HEK293 (cell line): ENCODE data around the gene ACP3.

ENCODE experiments used
- CTCF ChIA-PET: fragments of 350-600 bp; formaldehyde crosslinking; extraction: SDS; loops from one replicate; lab custom pipeline; 2021; ENCODE audit warnings: antibody characterized with exemption; lab: Yijun Ruan, JAX
- POLR2A ChIA-PET: fragments of 300-600 bp; formaldehyde crosslinking; extraction: SDS; loops from one replicate; lab custom pipeline; 2020; ENCODE audit warnings: antibody characterized with exemption, inconsistent platforms; lab: Yijun Ruan, JAX
- H3K27ac ChIP-seq: fragments of 200-500 bp; sonication (Bioruptor generic); 2 replicates; pipeline ENCODE4 v1.5.1; 2014; ENCODE audit warnings: low read depth, low read length, control low read depth, inconsistent platforms; ENCODE audit errors: extremely low read depth
- H3K36me3 ChIP-seq, 2 experiments: fragments of 200-500 bp in 1 of 2; sonication (Bioruptor generic) in 1 of 2; 1 replicate in 1 of 2; 2 replicates in 1 of 2; pipeline ENCODE4 v1.5.1; 2014 to 2017; ENCODE audit warnings: inconsistent platforms in 2 of 2, low read length in 2 of 2; ENCODE audit not compliant: control insufficient read depth in 2 of 2, insufficient read depth in 1 of 2
- H3K4me1 ChIP-seq: fragments of 200-500 bp; sonication (Bioruptor generic); 2 replicates; pipeline ENCODE4 v1.5.1; 2014; ENCODE audit warnings: mild to moderate bottlenecking, low read length, inconsistent platforms; ENCODE audit not compliant: control insufficient read depth, insufficient read depth
- H3K4me3 ChIP-seq: 2 replicates; pipeline ENCODE4 v1.5.1; 2011; ENCODE audit warnings: low read depth, mild to moderate bottlenecking, control low read depth, low read length, moderate library complexity
- H3K9me3 ChIP-seq: fragments of 200-500 bp; sonication (Bioruptor generic); 2 replicates; pipeline ENCODE4 v1.5.1; 2014; ENCODE audit warnings: low read depth, low read length, inconsistent platforms; ENCODE audit not compliant: control insufficient read depth, insufficient read depth
- GLI4 ChIP-seq: fragments of 450-650 bp; formaldehyde crosslinking; IDR thresholded peaks from 2 replicates; pipeline ENCODE4 v1.5.1; 2016; ENCODE audit warnings: missing biosample characterization, missing genetic modification characterization
- GLIS1 ChIP-seq: fragments of 450-650 bp; formaldehyde crosslinking; IDR thresholded peaks from 2 replicates; pipeline ENCODE4 v1.5.1; 2016; ENCODE audit warnings: missing biosample characterization, missing genetic modification characterization
- REPIN1 ChIP-seq: fragments of 450-650 bp; formaldehyde crosslinking; IDR thresholded peaks from 2 replicates; pipeline ENCODE4 v1.5.1; 2017; ENCODE audit warnings: missing biosample characterization, missing genetic modification characterization, low read depth
- SETDB1 ChIP-seq: IDR thresholded peaks from one replicate; pipeline ENCODE4 v1.6.1; 2017; ENCODE audit warnings: mild to moderate bottlenecking, low read length, moderate library complexity, mixed read lengths; ENCODE audit not compliant: insufficient read length
- TCF7L2 ChIP-seq: IDR thresholded peaks from 2 replicates; pipeline ENCODE4 v1.6.1; 2011; ENCODE audit warnings: low read depth, mild to moderate bottlenecking, inconsistent platforms, low read length, moderate library complexity, borderline replicate concordance
- ZBTB20 ChIP-seq: fragments of 450-650 bp; formaldehyde crosslinking; IDR thresholded peaks from 2 replicates; pipeline ENCODE4 v1.5.1; 2016; ENCODE audit warnings: missing biosample characterization, missing genetic modification characterization
- ZBTB8A ChIP-seq: fragments of 450-650 bp; formaldehyde crosslinking; IDR thresholded peaks from 2 replicates; pipeline ENCODE4 v1.5.1; 2016; ENCODE audit warnings: missing biosample characterization, missing genetic modification characterization
- ZNF202 ChIP-seq: fragments of 450-650 bp; formaldehyde crosslinking; IDR thresholded peaks from 2 replicates; pipeline ENCODE4 v1.5.1; 2016; ENCODE audit warnings: missing biosample characterization, missing genetic modification characterization, borderline replicate concordance
- ZNF248 ChIP-seq: fragments of 450-650 bp; formaldehyde crosslinking; IDR thresholded peaks from 2 replicates; pipeline ENCODE4 v1.5.1; 2017; ENCODE audit warnings: missing biosample characterization, missing genetic modification characterization
- ZNF274 ChIP-seq, 2 experiments: fragments of 200-500 bp in 1 of 2; fragments of 450-650 bp in 1 of 2; sonication (Bioruptor generic) in 1 of 2; formaldehyde crosslinking in 1 of 2; IDR thresholded peaks; 2 replicates each; pipeline versions ENCODE4 v1.5.1 to v1.6.1; 2014 to 2016; ENCODE audit warnings: borderline replicate concordance in 1 of 2, inconsistent platforms in 1 of 2, low read length in 1 of 2, missing biosample characterization in 1 of 2, missing genetic modification characterization in 1 of 2
- ZNF341 ChIP-seq: fragments of 450-650 bp; formaldehyde crosslinking; IDR thresholded peaks from 2 replicates; pipeline ENCODE4; 2016; ENCODE audit warnings: low read depth, missing biosample characterization, missing genetic modification characterization
- ZNF501 ChIP-seq: fragments of 450-650 bp; formaldehyde crosslinking; IDR thresholded peaks from 2 replicates; pipeline ENCODE4 v1.5.1; 2016; ENCODE audit warnings: missing biosample characterization, missing genetic modification characterization
- ZNF530 ChIP-seq: fragments of 450-650 bp; formaldehyde crosslinking; IDR thresholded peaks from 2 replicates; pipeline ENCODE4 v1.5.1; 2016; ENCODE audit warnings: low read depth, missing biosample characterization, missing genetic modification characterization
- ZNF623 ChIP-seq: fragments of 450-650 bp; formaldehyde crosslinking; IDR thresholded peaks from 2 replicates; pipeline ENCODE4 v1.5.1; 2016; ENCODE audit warnings: missing biosample characterization, missing genetic modification characterization
- ZNF626 ChIP-seq: fragments of 450-650 bp; sonication (Bioruptor Pico); formaldehyde crosslinking; IDR thresholded peaks from 2 replicates; pipeline ENCODE4 v1.5.1; 2018; ENCODE audit warnings: missing biosample characterization, missing genetic modification characterization, inconsistent platforms
- ZNF654 ChIP-seq: fragments of 450-650 bp; formaldehyde crosslinking; IDR thresholded peaks from 2 replicates; pipeline ENCODE4 v1.5.1; 2016; ENCODE audit warnings: low read depth, missing biosample characterization, missing genetic modification characterization
- ZNF692 ChIP-seq: fragments of 450-650 bp; formaldehyde crosslinking; IDR thresholded peaks from 2 replicates; pipeline ENCODE4 v1.5.1; 2016; ENCODE audit warnings: missing biosample characterization, missing genetic modification characterization
- ZNF776 ChIP-seq: fragments of 450-650 bp; formaldehyde crosslinking; IDR thresholded peaks from 2 replicates; pipeline ENCODE4 v1.5.0; 2017; ENCODE audit warnings: missing biosample characterization, missing genetic modification characterization, borderline replicate concordance
- ZNF792 ChIP-seq: fragments of 450-650 bp; formaldehyde crosslinking; IDR thresholded peaks from 2 replicates; pipeline ENCODE4 v1.5.1; 2016; ENCODE audit warnings: missing biosample characterization, missing genetic modification characterization

ACP3 gene

GRCh38 chr3:132284781-132285619 is 32.2 kb upstream of the ACP3 start:
- Histone ChIP-seq H3K4me3 (no peak overlapping the region), H3K4me1 (no peaks in the 10 kb centered on the region), H3K36me3 (no peaks in the 10 kb centered on the region), H3K9me3 (no peaks in the 10 kb centered on the region), H3K27ac (no peak overlapping the region)
- TF ChIP-seq SETDB1, result peak; percentile 13
- TF ChIP-seq ZNF626 (tag by site-specific recombination), result no peak
- ChIA-PET CTCF (interaction anchor here (0.6 to 1.0 kb wide), 2 partner anchors 28 to 1294 kb away, joined by 3 to 4 read pairs; no protein-coding TSS in a partner anchor), POLR2A (interaction anchor here (0.5 kb wide), 1 partner anchor 58 kb away, joined by 3 read pairs; no protein-coding TSS in a partner anchor)

DNA sequence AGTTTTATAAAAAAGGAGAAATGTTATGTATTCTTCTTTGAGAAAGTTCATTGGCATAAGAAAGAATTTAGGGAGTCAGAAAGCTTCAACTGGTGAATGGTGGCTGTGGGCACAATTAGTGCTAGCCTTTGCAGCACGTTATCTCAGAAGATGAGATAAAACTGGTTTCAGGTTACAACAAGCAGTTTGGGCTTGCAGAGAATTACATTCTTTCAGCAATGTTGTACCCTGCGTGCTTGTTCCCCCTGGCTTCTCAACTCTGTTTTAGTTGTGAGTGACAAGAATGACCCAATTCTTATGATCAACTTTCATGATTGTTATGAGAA is 31.6 kb upstream of the ACP3 start:
- ChIA-PET POLR2A (no interaction called here), CTCF (interaction anchor here (0.6 kb wide), 1 partner anchor 1293 kb away, joined by 3 read pairs; no protein-coding TSS in a partner anchor)
- no peaks in the 10 kb centered on the region for H3K9me3 ChIP-seq

DNA sequence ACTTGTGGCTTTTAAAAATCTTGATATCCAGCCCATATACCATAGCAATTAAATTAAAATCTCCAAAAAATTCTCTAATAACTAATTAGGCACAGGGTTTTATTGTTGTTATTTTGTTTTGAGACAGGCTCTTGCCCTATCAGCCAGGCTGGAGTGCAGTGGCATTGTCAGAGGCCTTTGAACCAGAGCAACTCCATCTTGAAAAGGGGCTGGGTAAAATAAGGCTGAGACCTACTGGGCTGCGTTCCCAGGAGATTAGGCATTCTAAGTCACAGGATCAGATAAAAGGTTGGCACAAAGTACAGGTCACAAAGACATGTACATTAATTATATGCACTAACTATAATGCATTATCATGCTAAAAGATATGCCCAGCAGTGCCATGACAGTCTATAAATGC is 31.2 kb upstream of the ACP3 start:
- TF ChIP-seq TCF7L2, result no peak
- Histone ChIP-seq H3K4me3 (no peak overlapping the region), H3K27ac (no peak overlapping the region), H3K36me3 (no peaks in the 10 kb centered on the region), H3K9me3 (no peaks in the 10 kb centered on the region), H3K4me1 (no peaks in the 10 kb centered on the region)
- CTCF ChIA-PET, result interaction anchor here (0.6 kb wide), 1 partner anchor 1293 kb away, joined by 3 read pairs; no protein-coding TSS in a partner anchor
- POLR2A ChIA-PET, result no interaction called here

More for the DNA sequence above, 31.6 kb upstream of the ACP3 start:
- Histone ChIP-seq H3K36me3 (no peaks in the 10 kb centered on the region), H3K4me3 (no peak overlapping the region), H3K4me1 (no peaks in the 10 kb centered on the region), H3K27ac (no peak overlapping the region)
- no peak for TF ChIP-seq REPIN1 (tag by site-specific recombination)
- TF ChIP-seq ZBTB20 (tag by site-specific recombination), result no peak
- no peak for TF ChIP-seq GLI4 (tag by site-specific recombination)
- no peak for TF ChIP-seq GLIS1 (tag by site-specific recombination)
- no peak for TF ChIP-seq ZNF248 (tag by site-specific recombination)
- no peak for TF ChIP-seq ZNF530 (tag by site-specific recombination)
- no peak for TF ChIP-seq ZNF274 (IDR thresholded peaks at IDR 0.05; ENCODE audit: low read length)
- no peak for TF ChIP-seq ZNF274 (tag by site-specific recombination; IDR thresholded peaks at IDR 0.05; ENCODE audit: borderline replicate concordance)
- TF ChIP-seq ZNF654 (tag by site-specific recombination), result no peak
- TF ChIP-seq ZNF692, result no peak
- TF ChIP-seq ZNF792 (tag by site-specific recombination), result no peak
- TF ChIP-seq ZNF776, result no peak
- TF ChIP-seq ZBTB8A, result no peak
- no peak for TF ChIP-seq ZNF202 (tag by site-specific recombination)
- no peak for TF ChIP-seq ZNF341 (tag by site-specific recombination)
- no peak for TF ChIP-seq ZNF501 (tag by site-specific recombination)
- TF ChIP-seq ZNF623, result no peak
